Mesenchymal stem cell (in vitro differentiated cells and primary cell): ENCODE results near the gene PGM1.

ENCODE experiments used
- DNase-seq: peaks from one replicate; pipeline ENCODE4 v3.0.0-alpha.2; 2013
- H2AFZ ChIP-seq: one replicate; pipeline ENCODE4 v1.6.1; 2013; ENCODE audit warnings: low read depth, mild to moderate bottlenecking, control low read depth, inconsistent platforms, low read length, moderate library complexity
- H2AK5ac ChIP-seq: 2 replicates; pipeline ENCODE4 v1.6.1; 2013; ENCODE audit warnings: low read length, moderate library complexity, mild to moderate bottlenecking, inconsistent platforms; ENCODE audit not compliant: severe bottlenecking
- H2BK120ac ChIP-seq: one replicate; pipeline ENCODE4 v1.6.1; 2013; ENCODE audit warnings: low read depth, mild to moderate bottlenecking, inconsistent platforms, low read length, moderate library complexity
- H2BK12ac ChIP-seq, 2 experiments: one replicate each; pipeline ENCODE4 v1.6.1; 2013; ENCODE audit warnings: inconsistent platforms in 2 of 2, low read length in 2 of 2, mild to moderate bottlenecking in 2 of 2, moderate library complexity in 2 of 2, control low read depth in 1 of 2
- H2BK15ac ChIP-seq: one replicate; pipeline ENCODE4 v1.6.1; 2013; ENCODE audit warnings: mild to moderate bottlenecking, low read depth, inconsistent platforms; ENCODE audit not compliant: poor library complexity, severe bottlenecking
- H2BK5ac ChIP-seq: 2 replicates; pipeline ENCODE4 v1.6.1; 2013; ENCODE audit warnings: low read depth, mild to moderate bottlenecking, low read length, control low read depth, inconsistent platforms; ENCODE audit not compliant: poor library complexity, severe bottlenecking
- H3K14ac ChIP-seq, 2 experiments: one replicate each; pipeline ENCODE4 v1.6.1; 2013; ENCODE audit warnings: inconsistent platforms in 2 of 2, low read length in 2 of 2, control low read depth in 1 of 2, mild to moderate bottlenecking in 1 of 2, moderate library complexity in 1 of 2
- H3K18ac ChIP-seq, 2 experiments: one replicate each; pipeline ENCODE4 v1.6.1; 2013; ENCODE audit warnings: inconsistent platforms in 2 of 2, low read length in 2 of 2, control low read depth in 1 of 2, low read depth in 1 of 2, mild to moderate bottlenecking in 1 of 2
- H3K23ac ChIP-seq, 2 experiments: one replicate each; pipeline ENCODE4 v1.6.1; 2013; ENCODE audit warnings: inconsistent platforms in 2 of 2, low read length in 2 of 2, mild to moderate bottlenecking in 2 of 2, moderate library complexity in 2 of 2, control low read depth in 1 of 2
- H3K27ac ChIP-seq: 2 replicates; pipeline ENCODE4 v1.5.1; 2013; ENCODE audit warnings: mild to moderate bottlenecking, moderate library complexity, low read length, control low read depth, inconsistent platforms; ENCODE audit not compliant: poor library complexity, severe bottlenecking
- H3K27me3 ChIP-seq, 2 experiments: 2 replicates each; pipeline versions ENCODE4 v1.6.1 to v1.7.0; 2013; ENCODE audit warnings: low read length in 2 of 2, mild to moderate bottlenecking in 2 of 2, moderate library complexity in 2 of 2, control low read depth in 1 of 2, inconsistent platforms in 1 of 2; ENCODE audit not compliant: control insufficient read depth in 1 of 2, insufficient read depth in 1 of 2
- H3K36me3 ChIP-seq, 2 experiments: 2 replicates each; pipeline versions ENCODE4 v1.6.1 to v1.7.0; 2013; ENCODE audit warnings: low read length in 2 of 2, control low read depth in 1 of 2, inconsistent platforms in 1 of 2, low read depth in 1 of 2, mild to moderate bottlenecking in 1 of 2; ENCODE audit not compliant: insufficient read depth in 2 of 2, control insufficient read depth in 1 of 2
- H3K4ac ChIP-seq, 2 experiments: one replicate each; pipeline ENCODE4 v1.6.1; 2013; ENCODE audit warnings: inconsistent platforms in 2 of 2, low read length in 2 of 2, mild to moderate bottlenecking in 2 of 2, moderate library complexity in 2 of 2, control low read depth in 1 of 2, low read depth in 1 of 2
- H3K4me1 ChIP-seq: 2 replicates; pipeline ENCODE4 v1.6.1; 2013; ENCODE audit warnings: low read depth, low read length, control low read depth; ENCODE audit not compliant: control insufficient read depth, insufficient read depth
- H3K4me2 ChIP-seq: 2 replicates; pipeline ENCODE4 v1.6.1; 2013; ENCODE audit warnings: low read length, mild to moderate bottlenecking, inconsistent platforms; ENCODE audit not compliant: poor library complexity, severe bottlenecking
- H3K4me3 ChIP-seq, 2 experiments: 2 replicates each; pipeline versions ENCODE4 v1.5.1 to v1.7.0; 2013; ENCODE audit warnings: low read length in 2 of 2, mild to moderate bottlenecking in 2 of 2, control low read depth in 1 of 2, low read depth in 1 of 2; ENCODE audit not compliant: insufficient read depth in 1 of 2
- H3K79me1 ChIP-seq: replicated peaks from 2 replicates; pipeline ENCODE4 v1.6.1; 2013; ENCODE audit warnings: mild to moderate bottlenecking, control low read depth, low read length, inconsistent platforms; ENCODE audit not compliant: poor library complexity, severe bottlenecking
- H3K9ac ChIP-seq: 2 replicates; pipeline ENCODE4 v1.7.0; 2013; ENCODE audit warnings: mild to moderate bottlenecking, low read length, moderate library complexity
- H3K9me3 ChIP-seq: 2 replicates; pipeline ENCODE4 v1.7.0; 2013; ENCODE audit warnings: mild to moderate bottlenecking, low read length; ENCODE audit not compliant: control insufficient read depth
- H4K8ac ChIP-seq: one replicate; pipeline ENCODE4 v1.6.1; 2013; ENCODE audit warnings: inconsistent platforms, mild to moderate bottlenecking, low read length, moderate library complexity
- H4K91ac ChIP-seq: one replicate; pipeline ENCODE4 v1.6.1; 2013; ENCODE audit warnings: mild to moderate bottlenecking, low read length, inconsistent platforms
- WGBS: methylation state at CpG from one replicate; pipeline ENCODE4 v1.1.7; 2013; ENCODE audit warnings: mixed read lengths; 5-methylcytosine and 5-hydroxymethylcytosine counted together

PGM1 gene

GRCh38 chr1:63626222-63626621 is 33.0 kb downstream of the PGM1 start:
- H3K27me3 ChIP-seq: no peaks in the 10 kb centered on the region
- no peak overlapping the region for H3K4ac ChIP-seq
- no peak overlapping the region for H3K4me2 ChIP-seq
- no peaks in the 10 kb centered on the region for H3K4me1 ChIP-seq
- no peak overlapping the region for H2BK120ac ChIP-seq
- no peak overlapping the region for H4K8ac ChIP-seq
- H3K4me3 ChIP-seq: no peak overlapping the region
- no peak overlapping the region for H2AK5ac ChIP-seq
- H2BK5ac ChIP-seq: no peak overlapping the region
- no peaks in the 10 kb centered on the region for H3K9me3 ChIP-seq
- no peak overlapping the region for H4K91ac ChIP-seq
- H3K36me3 ChIP-seq: peaks cover 0 to 12% of the 10 kb centered on the region in 2 experiments
- no peak overlapping the region for H3K23ac ChIP-seq
- H3K9ac ChIP-seq: no peak overlapping the region
- no peak overlapping the region for H3K14ac ChIP-seq
- H2AFZ ChIP-seq: no peak overlapping the region
- peak; percentile 22 for DNase-seq
- peaks cover 19% of the 10 kb centered on the region for H3K79me1 ChIP-seq
- no peak overlapping the region for H3K18ac ChIP-seq
- no peak overlapping the region for H3K27ac ChIP-seq
- no peak overlapping the region for H2BK15ac ChIP-seq
- WGBS: 98% methylated on average over 1 of the region's 2 CpGs
- H2BK12ac ChIP-seq: no peak overlapping the region

GRCh38 chr1:63628607-63629006 is 35.4 kb downstream of the PGM1 start:
- Histone ChIP-seq H2BK12ac (no peak overlapping the region), H3K9me3 (no peaks in the 10 kb centered on the region), H3K18ac (no peak overlapping the region), H3K23ac (no peak overlapping the region), H3K4me3 (no peak overlapping the region), H3K4me1 (no peaks in the 10 kb centered on the region), H2BK5ac (no peak overlapping the region), H4K91ac (no peak overlapping the region), H3K36me3 (peaks cover 3 to 24% of the 10 kb centered on the region in 2 experiments), H3K4ac (no peak overlapping the region), H3K14ac (no peak overlapping the region), H2BK120ac (no peak overlapping the region), H3K4me2 (no peak overlapping the region), H2BK15ac (no peak overlapping the region), H3K27me3 (no peaks in the 10 kb centered on the region), H4K8ac (no peak overlapping the region), H3K9ac (no peak overlapping the region), H3K27ac (no peak overlapping the region), H2AFZ (no peak overlapping the region), H3K79me1 (peaks cover 11% of the 10 kb centered on the region), H2AK5ac (no peak overlapping the region)
- DNase-seq: no peak
- 93% methylated on average over 1 of the region's 1 CpG for WGBS

GRCh38 chr1:63630238-63630637 is 37.0 kb downstream of the PGM1 start:
- Histone ChIP-seq H3K4me1 (peaks cover 3% of the 10 kb centered on the region), H3K18ac (no peak overlapping the region), H2BK5ac (peak overlapping the region; percentile 20), H3K79me1 (peaks cover 8% of the 10 kb centered on the region), H2AFZ (no peak overlapping the region), H3K27ac (no peak overlapping the region), H3K4me3 (no peak overlapping the region), H3K4ac (no peak overlapping the region), H3K27me3 (no peaks in the 10 kb centered on the region), H2BK15ac (no peak overlapping the region), H3K9ac (no peak overlapping the region), H3K9me3 (no peaks in the 10 kb centered on the region), H3K23ac (no peak overlapping the region), H2AK5ac (no peak overlapping the region), H2BK120ac (no peak overlapping the region), H4K91ac (no peak overlapping the region), H3K4me2 (no peak overlapping the region), H2BK12ac (no peak overlapping the region), H3K36me3 (peaks cover 3 to 34% of the 10 kb centered on the region in 2 experiments), H3K14ac (no peak overlapping the region), H4K8ac (no peak overlapping the region)
- WGBS: 89% methylated on average over 3 of the region's 4 CpGs
- DNase-seq: no peak

GRCh38 chr1:63630666-63631065 is 37.5 kb downstream of the PGM1 start:
- Histone ChIP-seq H4K91ac (no peak overlapping the region), H3K9ac (no peak overlapping the region), H2AFZ (no peak overlapping the region), H3K4ac (no peak overlapping the region), H2BK5ac (no peak overlapping the region), H2BK12ac (no peak overlapping the region), H3K36me3 (peaks cover 3 to 34% of the 10 kb centered on the region in 2 experiments), H3K79me1 (peaks cover 8% of the 10 kb centered on the region), H3K27ac (no peak overlapping the region), H2BK120ac (no peak overlapping the region), H3K23ac (no peak overlapping the region), H3K4me3 (no peak overlapping the region), H3K18ac (no peak overlapping the region), H3K14ac (no peak overlapping the region), H3K27me3 (no peaks in the 10 kb centered on the region), H3K9me3 (no peaks in the 10 kb centered on the region), H3K4me1 (peaks cover 3% of the 10 kb centered on the region), H2BK15ac (no peak overlapping the region), H2AK5ac (no peak overlapping the region), H4K8ac (no peak overlapping the region), H3K4me2 (no peak overlapping the region)
- no CpG with 5 or more reads among the region's 1 CpG for WGBS
- no peak for DNase-seq
